ENCODE results near the gene TTC21A. TPM values are rescaled to one million over a fixed set of nuclear protein-coding genes. Genes with fewer than 3 reads are reported as not detected.

Gene TTC21A
- total RNA-seq, 1 donor from 2014 or later: 3.1 TPM

DNA sequence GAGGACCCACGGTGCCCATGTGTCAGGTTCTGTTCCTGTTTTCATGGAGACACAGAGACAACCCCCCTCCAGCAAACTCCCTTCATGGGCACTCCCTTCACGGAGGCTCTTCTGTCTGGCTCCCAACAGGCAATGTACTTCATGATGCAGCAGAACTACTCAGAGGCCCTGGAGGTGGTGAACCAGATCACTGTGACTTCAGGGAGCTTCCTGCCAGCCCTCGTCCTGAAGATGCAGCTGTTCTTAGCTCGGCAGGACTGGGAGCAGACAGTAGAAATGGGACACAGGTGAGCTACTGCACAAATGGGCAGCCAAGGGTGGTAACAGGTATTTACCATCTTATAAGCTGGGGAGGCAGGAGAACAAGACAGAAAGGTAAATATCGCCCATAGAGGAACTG lies 7.0 kb downstream of the TTC21A start:
- DNase-seq (ENCODE audit: low spot score): peak; percentile 73

DNA sequence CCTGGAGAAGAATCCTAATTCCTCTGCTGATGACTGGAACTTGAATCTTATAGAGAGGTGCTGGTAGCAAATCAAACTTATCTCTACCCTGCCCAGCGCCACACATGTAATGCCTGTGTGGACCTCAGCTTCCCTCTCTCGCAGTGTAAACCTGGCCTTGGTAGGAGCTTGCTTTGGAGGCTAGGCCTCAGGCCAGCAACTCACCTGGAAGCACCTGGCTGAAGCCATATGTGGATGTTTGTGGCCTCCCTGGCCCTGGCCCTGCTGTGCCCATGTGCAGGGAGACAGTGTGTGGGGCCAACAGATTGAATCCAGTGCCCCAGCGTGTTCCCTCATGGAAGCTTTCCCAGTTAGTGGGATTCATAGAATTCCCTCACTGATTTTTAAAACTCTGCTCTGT lies 8.4 kb downstream of the TTC21A start:
- DNase-seq (ENCODE audit: low spot score): no peak

DNA sequence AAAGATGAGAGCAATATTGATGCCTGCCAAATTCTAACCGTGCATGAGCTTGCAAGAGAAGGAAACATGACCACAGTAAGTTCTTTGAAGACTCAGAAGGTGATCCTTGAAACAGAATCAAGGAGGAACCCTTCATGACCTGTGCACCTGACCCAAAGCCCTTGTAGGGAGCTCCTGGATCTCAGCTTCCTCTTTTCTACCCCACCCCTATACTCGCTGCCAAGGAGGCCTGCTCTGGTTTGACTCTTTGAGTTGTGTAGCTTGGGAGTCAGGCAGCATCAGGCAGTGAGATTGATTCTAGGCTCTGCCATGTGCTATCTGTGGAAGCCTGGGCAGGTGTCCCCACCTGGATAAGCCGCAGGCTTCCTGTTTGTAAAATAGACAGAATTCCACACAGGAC lies 10.6 kb downstream of the TTC21A start:
- no peak for DNase-seq (ENCODE audit: low spot score)

DNA sequence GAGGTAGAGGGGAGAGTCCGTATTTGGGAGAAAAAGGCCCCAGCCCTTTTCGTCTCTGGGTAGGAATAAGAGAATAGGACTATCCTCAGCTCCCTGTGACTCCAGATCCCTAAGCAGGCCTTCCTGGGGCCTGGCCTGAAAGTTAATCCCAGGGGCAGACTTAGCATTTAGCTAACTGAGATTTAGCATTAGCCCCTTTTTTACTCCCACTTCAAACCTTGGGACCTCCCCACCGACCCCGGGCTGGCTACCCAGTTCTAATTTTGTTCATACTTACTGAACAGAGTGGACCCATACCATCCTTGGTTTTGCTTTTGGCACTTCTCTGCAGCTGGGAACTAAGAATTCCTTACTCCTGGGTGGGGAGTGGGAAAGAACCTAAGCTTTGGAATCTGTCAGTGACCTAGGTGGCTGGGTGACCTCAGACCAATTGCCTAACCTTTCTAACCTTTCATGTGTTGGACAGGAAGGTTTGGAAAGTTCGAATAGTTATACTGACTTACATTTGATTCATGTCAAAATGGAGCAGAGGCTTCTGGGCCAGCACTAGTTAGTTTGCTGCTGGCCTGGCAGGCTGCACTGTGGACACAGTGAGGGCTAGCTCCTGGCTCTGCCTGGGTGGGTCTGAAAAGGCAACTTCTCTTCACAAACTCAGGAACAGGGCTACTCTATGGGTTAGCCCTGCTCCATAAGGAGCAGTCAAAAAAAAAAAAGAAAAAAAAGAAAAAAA lies 11.6 kb downstream of the TTC21A start:
- DNase-seq (ENCODE audit: low spot score): no peak

DNA sequence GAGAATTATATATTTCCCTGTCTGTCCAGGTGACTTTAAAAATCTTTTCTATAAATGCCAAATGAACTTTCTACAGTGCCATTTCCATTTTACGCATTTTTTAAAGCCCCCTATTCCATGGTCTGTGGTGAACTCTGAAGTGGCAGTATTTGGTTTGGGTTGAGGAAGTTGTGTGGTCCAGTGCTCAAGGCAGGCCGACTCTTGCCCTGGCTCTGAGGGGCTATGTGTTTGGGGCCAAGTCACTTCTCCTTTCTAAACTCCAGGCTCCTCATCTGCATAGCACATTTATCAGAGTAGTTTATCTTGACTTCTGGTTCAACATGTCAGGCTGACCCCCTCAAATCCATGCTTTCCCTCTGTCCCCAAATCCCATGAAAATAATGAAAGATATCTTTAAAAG lies 14.1 kb downstream of the TTC21A start:
- no peak for DNase-seq (ENCODE audit: low spot score)

DNA sequence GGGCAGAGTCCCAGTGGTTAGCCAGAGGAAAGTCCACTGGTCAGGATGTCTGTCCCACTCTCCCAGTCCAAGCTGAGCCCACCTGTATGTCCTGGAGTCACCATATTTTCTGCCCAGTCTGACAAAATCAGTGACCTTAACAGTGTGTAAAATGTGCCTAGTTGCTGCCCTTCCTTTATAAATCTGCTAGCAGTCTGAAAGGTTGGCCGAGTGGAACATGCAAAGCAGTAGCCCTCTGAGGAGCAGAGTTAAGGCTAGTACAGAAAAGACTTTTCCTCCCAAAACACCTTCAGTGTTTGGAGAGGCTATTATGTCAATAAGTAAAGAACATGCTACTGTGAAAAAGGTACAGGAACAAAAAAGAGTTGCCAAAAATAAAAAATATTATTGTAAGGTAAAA lies 15.3 kb downstream of the TTC21A start:
- DNase-seq (ENCODE audit: low spot score): no peak

DNA sequence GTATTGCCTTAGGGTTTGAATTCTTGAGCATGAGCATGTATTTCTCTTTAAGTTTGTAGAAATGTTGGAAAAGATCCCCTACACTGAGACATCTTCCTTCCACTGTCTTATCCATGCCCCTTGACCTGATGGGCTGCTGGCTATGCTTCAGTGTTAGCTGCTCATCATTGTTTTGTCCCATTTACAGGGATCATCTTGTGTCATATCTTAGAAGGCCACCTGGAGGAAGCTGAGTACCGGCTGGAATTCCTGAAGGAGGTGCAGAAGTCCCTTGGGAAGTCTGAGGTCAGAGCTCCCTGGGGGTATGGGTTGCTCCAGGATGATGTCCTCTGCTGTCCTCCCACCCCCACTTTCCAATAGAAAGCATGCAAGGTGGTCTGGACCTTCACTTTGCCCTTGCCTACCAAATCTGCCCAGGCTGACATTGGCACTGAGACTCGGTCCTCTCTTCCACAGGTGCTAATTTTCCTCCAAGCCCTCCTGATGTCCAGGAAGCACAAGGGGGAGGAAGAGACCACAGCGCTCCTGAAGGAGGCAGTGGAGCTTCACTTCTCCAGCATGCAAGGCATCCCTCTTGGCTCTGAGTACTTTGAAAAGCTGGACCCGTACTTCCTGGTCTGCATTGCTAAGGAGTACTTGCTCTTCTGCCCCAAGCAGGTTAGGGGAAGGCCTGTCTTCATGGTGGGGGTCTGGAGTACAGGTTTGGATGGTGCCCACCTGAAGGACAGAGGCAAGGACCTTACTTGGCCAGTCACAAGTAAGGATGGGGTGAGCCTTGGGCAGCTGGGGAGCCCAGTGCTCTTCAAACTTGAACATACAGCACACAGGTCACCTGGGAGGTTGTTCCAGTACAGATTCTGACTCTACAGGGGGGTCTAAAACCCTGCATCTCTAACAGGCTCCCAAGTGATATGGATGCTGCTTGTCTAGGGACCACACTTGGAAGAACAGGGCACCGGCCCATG lies 17.7 kb downstream of the TTC21A start:
- DNase-seq (ENCODE audit: low spot score): no peak

DNA sequence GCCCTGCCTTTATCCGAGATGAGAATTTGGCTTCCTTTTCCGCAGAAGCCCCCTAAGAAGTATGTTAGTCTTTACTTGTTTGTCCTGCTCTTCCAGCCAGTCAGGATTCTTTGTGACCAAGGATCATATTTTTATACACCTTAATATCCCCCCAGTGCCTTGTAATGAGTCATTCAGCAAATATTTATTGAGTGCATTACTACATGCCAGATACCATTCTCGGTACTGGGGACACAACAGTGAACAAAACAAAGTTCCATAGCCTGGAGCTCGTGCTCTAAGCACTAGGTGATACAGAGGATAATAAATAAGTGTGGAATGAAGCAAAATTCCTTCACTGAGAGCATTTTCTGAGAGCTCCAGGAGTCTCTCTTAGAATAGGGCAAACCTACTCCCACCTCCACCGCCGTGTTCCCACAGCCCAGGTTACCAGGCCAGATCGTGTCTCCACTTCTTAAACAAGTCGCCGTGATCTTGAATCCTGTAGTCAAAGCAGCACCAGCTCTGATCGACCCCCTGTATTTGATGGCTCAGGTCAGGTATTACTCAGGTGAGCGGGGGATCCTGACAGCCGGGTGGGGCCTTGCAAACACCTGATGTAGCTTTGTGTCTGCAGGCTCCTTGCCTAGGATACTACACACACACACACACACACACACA lies 18.5 kb downstream of the TTC21A start:
- no peak for DNase-seq (ENCODE audit: low spot score)

DNA sequence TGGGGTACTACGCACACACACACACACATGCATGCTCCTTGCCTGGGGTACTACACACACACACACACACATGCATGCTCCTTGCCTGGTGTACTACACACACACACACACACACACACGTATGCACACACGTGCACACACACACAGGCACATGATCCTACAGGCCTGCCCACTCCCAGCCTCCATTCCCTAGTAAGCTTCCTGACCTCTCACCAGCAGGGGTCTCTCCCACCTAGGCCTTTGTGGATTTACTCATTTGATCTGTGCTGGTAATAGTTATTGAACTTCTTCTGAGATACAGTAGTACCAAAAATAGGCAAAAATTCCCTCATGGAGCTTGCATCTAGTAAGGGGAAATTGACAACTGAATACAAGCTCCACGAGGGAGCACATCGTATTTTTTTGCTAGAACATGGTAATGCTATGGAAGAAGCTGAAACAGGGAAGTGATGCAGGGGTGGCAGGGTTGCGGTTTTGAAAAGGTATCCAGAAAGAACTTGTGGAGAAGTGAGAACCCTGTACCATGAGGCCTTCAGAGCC lies 19.1 kb downstream of the TTC21A start:
- no peak for DNase-seq (ENCODE audit: low spot score)

DNA sequence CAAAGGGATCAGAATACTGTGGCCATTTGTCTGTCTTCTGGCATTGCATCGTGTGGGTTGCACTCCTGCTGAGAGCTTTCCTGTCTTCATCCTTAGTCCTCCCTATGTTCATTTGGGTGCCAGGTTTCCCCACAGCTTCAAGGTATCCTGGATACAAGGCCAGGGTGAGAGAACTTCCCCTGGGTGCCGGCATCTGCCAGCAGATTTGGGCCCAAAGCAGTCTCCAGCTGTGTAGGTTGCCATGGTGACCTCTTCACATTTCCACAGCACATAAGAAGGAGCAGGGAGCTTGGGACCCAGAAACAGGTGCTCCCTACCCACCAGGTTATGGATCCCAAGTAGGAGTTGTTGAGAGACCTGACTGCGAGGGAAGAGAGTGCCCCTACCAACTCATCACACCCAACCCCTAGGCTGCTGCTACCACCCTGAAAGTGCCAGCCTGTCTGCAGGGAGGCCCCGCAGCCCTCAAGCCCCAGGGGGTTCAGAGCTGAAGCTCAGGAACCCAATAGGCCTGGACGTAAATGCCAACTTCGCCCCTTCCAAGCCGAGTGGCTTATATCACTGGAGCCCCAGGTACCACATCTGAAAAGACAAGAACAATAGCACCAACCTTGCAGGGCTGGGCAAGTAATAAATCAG lies 19.9 kb downstream of the TTC21A start:
- DNase-seq (ENCODE audit: low spot score): no peak

DNA sequence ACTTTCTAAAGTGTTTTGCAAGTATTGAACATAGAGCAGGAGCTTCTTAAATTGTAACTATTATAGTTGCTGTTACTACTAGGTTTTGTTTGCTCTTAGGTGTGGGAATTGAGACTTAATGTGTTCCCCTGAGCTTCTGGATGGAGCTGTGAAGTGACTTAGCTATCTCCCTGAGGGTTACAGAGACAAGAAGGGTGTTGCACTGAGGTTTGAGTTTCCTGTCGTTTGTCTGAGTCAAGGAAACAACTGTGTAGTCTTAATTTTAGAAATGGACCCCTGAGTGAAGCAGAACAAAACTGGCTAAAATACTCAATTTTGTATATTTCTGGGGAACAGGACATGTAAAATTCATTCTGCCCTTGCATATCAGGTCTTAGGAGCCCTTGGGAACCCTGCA lies 20.4 kb downstream of the TTC21A start:
- DNase-seq (ENCODE audit: low spot score): no peak

DNA sequence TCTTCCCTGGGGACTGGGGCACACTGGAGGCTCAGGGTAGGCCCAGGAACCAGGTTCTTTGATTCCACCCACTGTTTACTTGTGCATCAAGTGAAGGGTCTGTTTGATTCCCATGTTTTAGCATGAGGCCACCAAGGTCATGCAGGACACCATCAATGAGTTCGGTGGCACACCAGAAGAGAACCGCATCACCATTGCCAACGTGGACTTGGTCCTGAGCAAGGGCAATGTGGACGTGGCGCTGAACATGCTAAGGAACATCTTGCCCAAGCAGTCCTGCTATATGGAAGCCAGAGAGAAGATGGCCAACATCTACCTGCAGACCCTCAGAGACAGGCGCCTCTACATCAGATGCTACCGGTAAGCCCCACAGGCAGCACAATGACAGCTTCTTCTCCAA lies 21.5 kb downstream of the TTC21A start:
- DNase-seq (ENCODE audit: low spot score): no peak

DNA sequence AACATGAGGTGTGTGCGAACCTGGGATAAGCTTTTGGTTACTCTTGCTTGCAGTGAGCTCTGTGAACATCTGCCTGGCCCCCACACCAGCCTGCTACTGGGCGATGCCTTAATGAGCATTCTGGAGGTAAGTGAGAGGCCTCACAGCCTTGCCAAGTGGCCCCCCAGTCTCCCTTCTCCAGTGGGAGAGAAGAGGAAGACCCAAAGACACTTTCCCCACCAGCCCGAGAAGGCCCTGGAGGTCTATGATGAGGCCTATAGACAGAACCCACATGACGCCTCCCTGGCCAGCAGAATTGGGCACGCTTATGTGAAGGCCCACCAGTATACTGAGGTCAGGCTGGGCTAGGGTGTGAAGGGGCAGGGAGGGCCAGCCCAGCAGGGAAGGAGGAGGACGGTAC lies 22.5 kb downstream of the TTC21A start:
- DNase-seq (ENCODE audit: low spot score): no peak

DNA sequence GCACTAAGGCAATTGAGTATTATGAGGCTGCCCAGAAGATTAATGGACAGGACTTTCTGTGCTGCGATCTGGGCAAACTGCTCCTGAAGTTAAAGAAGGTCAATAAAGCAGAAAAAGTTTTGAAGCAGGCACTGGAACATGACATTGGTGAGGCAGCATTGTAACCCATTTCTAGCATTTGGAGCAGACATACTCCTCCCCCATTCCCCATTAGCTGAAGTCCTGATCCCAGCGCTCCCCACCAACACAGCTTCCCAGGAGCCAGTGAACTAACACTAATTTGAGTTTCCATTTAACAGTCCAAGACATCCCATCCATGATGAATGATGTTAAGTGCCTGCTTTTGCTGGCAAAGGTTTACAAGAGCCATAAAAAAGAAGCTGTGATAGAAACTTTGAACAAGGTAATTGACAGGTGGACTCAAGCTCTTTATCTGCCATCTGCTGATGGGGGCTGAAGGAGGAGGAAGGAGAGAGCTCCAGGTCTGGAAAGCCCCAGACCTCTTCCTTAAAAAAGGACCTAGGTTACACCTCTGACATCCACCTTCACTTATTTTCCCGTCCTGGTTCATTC lies 23.3 kb downstream of the TTC21A start:
- DNase-seq (ENCODE audit: low spot score): no peak

DNA sequence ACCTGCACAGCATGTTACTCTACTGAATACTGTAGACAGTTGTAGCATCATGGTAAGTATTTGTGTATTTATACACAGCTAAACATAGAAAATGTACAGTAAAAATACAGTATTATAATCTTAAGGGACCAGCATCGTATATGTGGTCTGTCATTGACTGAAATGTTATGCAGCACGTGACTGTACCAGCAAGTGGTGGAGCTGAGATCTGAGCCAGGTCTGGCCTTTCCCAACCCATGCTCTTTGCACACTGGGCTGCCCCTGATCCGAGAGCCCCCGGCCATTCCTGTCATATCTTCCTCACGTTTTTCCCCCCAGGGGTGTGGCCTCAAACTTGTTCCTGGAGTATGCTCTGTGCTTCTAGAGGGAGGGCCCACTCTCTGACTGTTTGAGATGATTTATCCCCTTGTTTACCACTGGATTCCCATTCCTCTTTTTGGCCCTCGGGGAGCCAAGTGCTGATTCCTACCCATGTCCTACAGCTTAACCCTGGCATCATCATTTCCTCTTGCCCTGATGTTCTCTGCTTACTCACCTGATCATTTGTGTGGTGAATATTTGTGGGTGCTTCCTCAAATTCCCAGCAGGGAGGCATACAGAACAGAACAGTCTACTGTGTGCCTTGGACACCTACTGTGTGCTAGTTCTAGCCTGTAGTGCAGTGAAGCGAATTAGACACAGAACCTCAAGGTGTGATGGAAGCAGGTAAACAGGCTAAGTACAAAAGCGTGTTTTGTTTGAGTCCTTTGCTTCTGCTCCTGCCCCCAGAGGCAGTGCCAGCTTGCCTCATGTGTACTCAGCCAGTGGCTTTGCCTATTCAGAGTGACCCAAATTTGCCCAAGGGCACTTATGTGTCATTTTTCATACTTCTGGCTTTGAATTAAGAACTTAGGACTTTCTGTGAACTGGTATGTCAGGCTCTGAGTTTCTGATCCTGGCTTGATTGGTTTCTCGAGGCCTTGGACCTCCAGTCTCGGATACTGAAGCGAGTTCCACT lies 24.9 kb downstream of the TTC21A start:
- no peak for DNase-seq (ENCODE audit: low spot score)

DNA sequence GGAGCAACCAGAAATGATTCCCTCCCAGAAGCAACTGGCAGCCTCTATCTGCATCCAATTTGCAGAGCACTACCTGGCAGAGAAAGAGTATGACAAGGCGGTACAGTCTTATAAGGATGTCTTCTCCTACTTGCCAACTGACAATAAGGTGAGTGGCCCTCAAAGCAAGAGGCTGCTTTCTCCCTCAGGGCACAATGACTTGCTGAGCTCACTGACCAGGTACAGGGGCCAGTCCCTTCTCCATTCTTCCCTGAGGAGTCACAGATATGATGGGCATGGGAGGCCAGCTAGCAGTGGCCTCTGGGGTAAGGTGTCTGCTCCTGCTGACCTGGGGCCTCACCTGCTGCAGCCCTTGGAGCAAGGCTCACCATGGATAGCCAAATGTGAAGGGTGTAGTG lies 25.6 kb downstream of the TTC21A start:
- no peak for DNase-seq (ENCODE audit: low spot score)

DNA sequence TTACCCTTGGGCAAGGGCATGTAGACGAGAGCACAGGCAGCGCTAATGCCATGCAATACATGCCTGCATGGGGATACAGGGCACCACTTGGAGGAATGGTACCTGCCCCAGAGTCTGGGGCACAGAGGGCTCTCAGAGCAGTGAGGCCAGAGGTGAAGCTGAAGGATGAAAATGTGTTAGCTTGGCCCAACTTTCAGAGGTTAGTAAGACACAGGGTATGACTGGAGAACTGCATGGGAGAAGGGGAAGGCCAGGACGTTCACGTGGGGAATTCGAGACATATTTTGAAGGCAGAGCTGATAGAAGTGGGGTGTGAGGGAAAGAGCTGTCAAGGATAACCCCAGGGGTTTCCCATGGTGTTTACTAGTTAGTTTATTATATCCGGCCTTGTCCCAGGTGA lies 26.3 kb downstream of the TTC21A start:
- peak; percentile 62 for DNase-seq (ENCODE audit: low spot score)

DNA sequence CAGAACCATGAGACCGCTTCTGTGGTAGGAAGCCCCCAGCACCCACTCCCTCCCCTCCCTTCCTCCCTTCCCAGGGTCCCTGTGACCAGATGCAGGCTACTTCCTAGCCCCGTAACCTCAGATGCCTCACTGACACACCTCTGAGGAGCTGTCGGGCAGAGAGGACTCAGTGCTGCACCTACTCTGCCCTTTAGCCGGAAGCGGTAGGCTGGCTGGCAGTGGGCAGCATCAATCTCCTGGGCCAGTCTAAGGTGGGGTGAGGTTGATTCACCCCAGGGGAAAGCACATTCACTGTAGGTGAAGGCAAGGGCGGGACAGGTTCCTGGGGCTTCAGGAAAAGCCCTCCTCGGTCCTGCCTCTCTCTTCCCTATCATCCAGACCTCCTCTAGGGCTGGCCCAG lies 26.8 kb downstream of the TTC21A start:
- peak; percentile 60 for DNase-seq (ENCODE audit: low spot score)

DNA sequence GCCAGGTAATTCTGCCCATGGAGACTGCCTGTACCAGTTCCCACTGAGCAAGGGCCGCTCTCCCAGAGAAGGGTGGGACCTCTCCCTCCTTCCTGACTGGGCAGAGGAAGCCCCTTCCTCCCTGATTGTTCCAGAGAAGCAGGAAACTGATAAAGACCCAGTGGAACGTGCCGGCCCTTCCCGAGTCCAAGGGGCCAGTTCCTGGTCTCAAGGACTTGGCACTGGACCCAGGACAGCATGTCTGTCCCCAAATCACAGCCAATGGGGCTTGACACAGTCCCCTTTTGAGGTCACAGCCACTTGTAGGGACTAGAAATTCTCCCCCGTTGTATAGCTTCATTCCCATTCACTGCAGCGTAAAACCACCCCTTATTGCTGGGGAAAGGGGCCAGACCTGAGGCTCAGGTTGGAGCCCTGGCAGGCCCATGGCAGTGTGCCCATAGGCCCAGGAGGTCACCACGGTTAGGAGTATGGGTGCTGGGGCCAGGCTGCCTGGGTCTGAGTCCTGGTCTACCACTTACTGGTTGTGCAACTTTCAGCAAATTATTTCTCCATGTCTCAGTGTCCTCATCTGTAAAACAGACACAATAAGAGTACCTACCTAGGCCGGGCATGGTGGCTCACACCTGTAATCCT lies 27.8 kb downstream of the TTC21A start:
- DNase-seq (ENCODE audit: low spot score): peak; percentile 87

Data from mesenteric fat pad (tissue), 1 donor.